Measurements from ENCODE around the gene ALDH9A1. TPM values are rescaled to one million over a fixed set of nuclear protein-coding genes. Genes with fewer than 3 reads are reported as not detected.

ALDH9A1 gene
- total RNA-seq, 1 experiment from 2014 or later: 78.0 TPM

- Histone ChIP-seq H3K4me1 (ENCODE audit: insufficient read depth, low read length) (peaks cover 16% of the 10 kb centered on the region), H2AFZ (ENCODE audit: low read length) (no peak overlapping the region), H3K4me2 (ENCODE audit: low read length) (no peak overlapping the region), H3K9ac (ENCODE audit: low read length) (no peak overlapping the region), H3K27me3 (ENCODE audit: low read length) (no peaks in the 10 kb centered on the region), H3F3A (ENCODE audit: low read length, unreplicated experiment) (no peaks in the 10 kb centered on the region), H3K27ac (ENCODE audit: low read length) (no peak overlapping the region), H3K9me2 (replicated peaks; ENCODE audit: low read length) (no peaks in the 10 kb centered on the region), H3K36me3 (ENCODE audit: low read depth, low read length) (peaks cover 72% of the 10 kb centered on the region), H3K79me2 (ENCODE audit: low read length) (peaks cover 13% of the 10 kb centered on the region), H3K9me3 (ENCODE audit: low read length) (peaks cover 3% of the 10 kb centered on the region; the same call in 1 of the 2 replicates), H3K4me3 (ENCODE audit: low read length) (no peak overlapping the region), H4K20me1 (ENCODE audit: low read length) (peaks cover 14% of the 10 kb centered on the region; the same call in 1 of the 2 replicates)
- DNase-seq (peak; percentile 19), ATAC-seq (no peak)
- POLR2A ChIA-PET (ENCODE audit: unreplicated experiment): interaction anchor here (0.6 kb wide), 1 partner anchor 16 kb away, joined by 3 read pairs; no protein-coding TSS in a partner anchor
- intact Hi-C loops (cut with micrococcal nuclease): loop anchor here (5.0 kb wide), 2 partner anchors 47 to 77 kb away; partner anchors contain the start of gene MGST3
- TF ChIP-seq EZH2 (IDR thresholded peaks at IDR 0.05; ENCODE audit: low read length, unreplicated experiment): no peak
- TF ChIP-seq, protein P1, sequence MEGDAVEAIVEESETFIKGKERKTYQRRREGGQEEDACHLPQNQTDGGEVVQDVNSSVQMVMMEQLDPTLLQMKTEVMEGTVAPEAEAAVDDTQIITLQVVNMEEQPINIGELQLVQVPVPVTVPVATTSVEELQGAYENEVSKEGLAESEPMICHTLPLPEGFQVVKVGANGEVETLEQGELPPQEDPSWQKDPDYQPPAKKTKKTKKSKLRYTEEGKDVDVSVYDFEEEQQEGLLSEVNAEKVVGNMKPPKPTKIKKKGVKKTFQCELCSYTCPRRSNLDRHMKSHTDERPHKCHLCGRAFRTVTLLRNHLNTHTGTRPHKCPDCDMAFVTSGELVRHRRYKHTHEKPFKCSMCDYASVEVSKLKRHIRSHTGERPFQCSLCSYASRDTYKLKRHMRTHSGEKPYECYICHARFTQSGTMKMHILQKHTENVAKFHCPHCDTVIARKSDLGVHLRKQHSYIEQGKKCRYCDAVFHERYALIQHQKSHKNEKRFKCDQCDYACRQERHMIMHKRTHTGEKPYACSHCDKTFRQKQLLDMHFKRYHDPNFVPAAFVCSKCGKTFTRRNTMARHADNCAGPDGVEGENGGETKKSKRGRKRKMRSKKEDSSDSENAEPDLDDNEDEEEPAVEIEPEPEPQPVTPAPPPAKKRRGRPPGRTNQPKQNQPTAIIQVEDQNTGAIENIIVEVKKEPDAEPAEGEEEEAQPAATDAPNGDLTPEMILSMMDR (conservative IDR thresholded peaks at IDR 0.05; ENCODE audit: low read depth, low read length): peak; percentile 57
- BruUV-seq (replicated peaks): no TSS peak
- CTCF ChIA-PET: interaction anchor here (0.6 kb wide), 1 partner anchor 258 kb away, joined by 4 read pairs; no protein-coding TSS in a partner anchor
Measured at GRCh38 chr1:165679282-165680036, 18.9 kb downstream of the ALDH9A1 start.

DNA sequence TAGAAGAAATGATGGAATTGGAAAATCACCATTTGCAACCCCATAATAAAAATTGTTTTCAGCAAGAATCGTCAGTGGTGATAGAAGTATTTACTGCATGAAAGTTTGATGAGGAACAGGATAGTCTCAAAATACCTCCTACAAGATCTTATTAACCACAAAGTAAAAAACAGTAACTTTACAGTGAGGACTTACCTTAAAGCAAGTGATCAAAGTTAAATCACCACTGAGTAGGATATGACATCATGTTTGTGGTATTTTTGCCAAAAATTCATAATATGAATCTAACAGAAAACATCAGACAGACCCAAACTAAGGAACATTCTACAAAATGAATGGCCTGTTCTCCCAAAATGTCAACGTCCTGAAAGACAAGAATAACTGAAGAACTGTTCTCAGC, 19.9 kb downstream of the ALDH9A1 start:
- Histone ChIP-seq H3F3A (ENCODE audit: low read length, unreplicated experiment) (no peaks in the 10 kb centered on the region), H3K9me3 (ENCODE audit: low read length) (peaks cover 3% of the 10 kb centered on the region; the same call in 1 of the 2 replicates), H3K27me3 (ENCODE audit: low read length) (no peaks in the 10 kb centered on the region), H3K4me1 (ENCODE audit: insufficient read depth, low read length) (peaks cover 16% of the 10 kb centered on the region), H3K4me3 (ENCODE audit: low read length) (no peak overlapping the region), H2AFZ (ENCODE audit: low read length) (no peak overlapping the region), H3K4me2 (ENCODE audit: low read length) (no peak overlapping the region), H3K36me3 (ENCODE audit: low read depth, low read length) (peaks cover 72% of the 10 kb centered on the region), H3K27ac (ENCODE audit: low read length) (no peak overlapping the region), H3K9ac (ENCODE audit: low read length) (no peak overlapping the region), H3K9me2 (replicated peaks; ENCODE audit: low read length) (no peaks in the 10 kb centered on the region), H4K20me1 (ENCODE audit: low read length) (peaks cover 14% of the 10 kb centered on the region; the same call in 1 of the 2 replicates), H3K79me2 (ENCODE audit: low read length) (peaks cover 4% of the 10 kb centered on the region; the same call in 1 of the 2 replicates)
- TF ChIP-seq, protein P1 (conservative IDR thresholded peaks at IDR 0.05; ENCODE audit: low read depth, low read length): no peak
- TF ChIP-seq EZH2 (IDR thresholded peaks at IDR 0.05; ENCODE audit: low read length, unreplicated experiment) (no peak), EZH2phosphoT487 (IDR thresholded peaks at IDR 0.05; ENCODE audit: borderline replicate concordance, low read length) (no peak)
- ChIA-PET CTCF (interaction anchor here (0.6 kb wide), 1 partner anchor 257 kb away, joined by 4 read pairs; no protein-coding TSS in a partner anchor), POLR2A (ENCODE audit: unreplicated experiment) (interaction anchor here (0.6 kb wide), 1 partner anchor 17 kb away, joined by 3 read pairs; no protein-coding TSS in a partner anchor)
- no peak for DNase-seq
- no TSS peak for BruUV-seq (replicated peaks)
- ATAC-seq: no peak
- intact Hi-C loops (cut with micrococcal nuclease): loop anchor here (5.0 kb wide), 2 partner anchors 46 to 76 kb away; partner anchors contain the start of gene MGST3

Measured in PC-3 (cell line).